Tibial artery (tissue), 4 donors: ENCODE measurements around the gene PINLYP.
A peak's percentile ranks its signal among the peaks of the same experiment; 100 is the strongest.
"Not testable (repeated sequence)": the region's sequence is repeated elsewhere in the genome, so short reads cannot be mapped to it uniquely, and the experiment has no call there.

ENCODE experiments used
- DNase-seq, 2 donors: peaks; one replicate each; pipeline ENCODE4 v3.0.0-alpha.2; 2019
- H3K27ac ChIP-seq, 2 donors: fragments of 200-600 bp; sonication (generic) in 1 of 2; 1 replicate in 1 of 2; 2 replicates in 1 of 2; pipeline ENCODE4 v1.5.1; 2018 to 2019; ENCODE audit warnings: mild to moderate bottlenecking in 1 of 2
- H3K27me3 ChIP-seq, 2 donors: fragments of 200-600 bp; sonication (generic) in 1 of 2; one replicate each; pipeline versions ENCODE4 v1.5.1 to v1.6.0; 2016 to 2019
- H3K36me3 ChIP-seq, 3 donors: fragments of 200-600 bp; sonication (generic) in 2 of 3; one replicate each; pipeline ENCODE4 v1.5.1; 2016 to 2019; ENCODE audit warnings: mild to moderate bottlenecking in 2 of 3
- H3K4me1 ChIP-seq, 4 donors: fragments of 200-600 bp; sonication (generic) in 2 of 4; 1 replicate in 3 of 4; 2 replicates in 1 of 4; pipeline ENCODE4 v1.5.1; 2016 to 2019
- H3K4me3 ChIP-seq, 2 donors: fragments of 200-600 bp; sonication (generic) in 1 of 2; 1 replicate in 1 of 2; 2 replicates in 1 of 2; pipeline ENCODE4 v1.5.1; 2018 to 2019; ENCODE audit warnings: mild to moderate bottlenecking in 2 of 2
- H3K9me3 ChIP-seq, 3 donors: fragments of 200-600 bp; sonication (generic) in 1 of 3; one replicate each; pipeline ENCODE4 v1.5.1; 2016 to 2019
- CTCF ChIP-seq, 2 experiments: fragments of 200-600 bp in 1 of 2; fragments of 450-650 bp in 1 of 2; IDR thresholded peaks; one replicate each; pipeline ENCODE4 v1.5.1; 2017 to 2019; ENCODE audit warnings: antibody characterized with exemption in 2 of 2, mild to moderate bottlenecking in 1 of 2, moderate library complexity in 1 of 2
- intact Hi-C: fragments of 100-400 bp; cut with DNase I; formaldehyde crosslinking; loops from one replicate; pipeline ENCODE4 v1.15.0; 2023; ENCODE audit warnings: low total_unique reads

Gene PINLYP

GRCh38 chr19:43578787-43579186, 3.2 kb downstream of the PINLYP start:
- no peaks in the 10 kb centered on the region for H3K36me3 ChIP-seq
- TF ChIP-seq CTCF (IDR thresholded peaks at IDR 0.05) = no peak
- peaks cover 0 to 31% (median 14%) of the 10 kb centered on the region in 4 donors for H3K4me1 ChIP-seq
- intact Hi-C loops = no loop called here
- H3K27me3 ChIP-seq = no peaks in the 10 kb centered on the region
- H3K4me3 ChIP-seq = no peak overlapping the region
- no peaks in the 10 kb centered on the region for H3K9me3 ChIP-seq
- no peak for DNase-seq
- H3K27ac ChIP-seq = no peak overlapping the region

- Histone ChIP-seq H3K36me3 (no peaks in the 10 kb centered on the region), H3K4me1 (peaks cover 0 to 16% (median 3%) of the 10 kb centered on the region in 4 donors), H3K27ac (peak overlapping the region in 1 of 2 donors; percentile 65), H3K27me3 (no peaks in the 10 kb centered on the region), H3K4me3 (peak overlapping the region; percentile 47 to 49), H3K9me3 (no peaks in the 10 kb centered on the region)
- no peak for DNase-seq
- intact Hi-C loops = no loop called here
- no peak for TF ChIP-seq CTCF (IDR thresholded peaks at IDR 0.05)
Observed at GRCh38 chr19:43581467-43581866, 5.9 kb downstream of the PINLYP start.

- Histone ChIP-seq H3K9me3 (no peaks in the 10 kb centered on the region), H3K27ac (no peak overlapping the region), H3K27me3 (no peaks in the 10 kb centered on the region), H3K4me3 (no peak overlapping the region), H3K36me3 (no peaks in the 10 kb centered on the region), H3K4me1 (peaks cover 0 to 16% (median 3%) of the 10 kb centered on the region in 4 donors)
- no peak for DNase-seq
- no peak for TF ChIP-seq CTCF (IDR thresholded peaks at IDR 0.05)
- intact Hi-C loops = no loop called here
Observed at GRCh38 chr19:43582495-43582894, 6.9 kb downstream of the PINLYP start.

- Histone ChIP-seq H3K9me3 (no peaks in the 10 kb centered on the region), H3K36me3 (peaks cover 0 to 9% (median 0%) of the 10 kb centered on the region in 3 donors), H3K27ac (no peak overlapping the region), H3K4me1 (peaks cover 0 to 16% (median 3%) of the 10 kb centered on the region in 4 donors), H3K4me3 (no peak overlapping the region), H3K27me3 (no peaks in the 10 kb centered on the region)
- intact Hi-C loops = no loop called here
- TF ChIP-seq CTCF (IDR thresholded peaks at IDR 0.05) = no peak
- DNase-seq = no peak
Observed at GRCh38 chr19:43584484-43584883, 8.9 kb downstream of the PINLYP start.

- Histone ChIP-seq H3K27me3 (no peaks in the 10 kb centered on the region), H3K4me3 (no peak overlapping the region), H3K9me3 (no peaks in the 10 kb centered on the region), H3K27ac (no peak overlapping the region), H3K36me3 (peaks cover 0 to 27% (median 5%) of the 10 kb centered on the region in 3 donors), H3K4me1 (peaks cover 0 to 5% (median 2%) of the 10 kb centered on the region in 4 donors)
- intact Hi-C loops = no loop called here
- no peak for TF ChIP-seq CTCF (IDR thresholded peaks at IDR 0.05)
- no peak for DNase-seq
Observed at GRCh38 chr19:43586346-43586745, 10.7 kb downstream of the PINLYP start.

GRCh38 chr19:43587029-43587428, 11.4 kb downstream of the PINLYP start:
- intact Hi-C loops, DNase-seq, H3K9me3 ChIP-seq, H3K4me1 ChIP-seq, H3K27ac ChIP-seq, H3K27me3 ChIP-seq, H3K4me3 ChIP-seq: not testable (repeated sequence)
- H3K36me3 ChIP-seq = peaks cover 3 to 34% (median 7%) of the 10 kb centered on the region in 3 donors
